ENCODE results near the gene NXN. TPM values are rescaled to one million over a fixed set of nuclear protein-coding genes. Genes with fewer than 3 reads are reported as not detected.
"Not testable (repeated sequence)": the region's sequence is repeated elsewhere in the genome, so short reads cannot be mapped to it uniquely, and the experiment has no call there.

NXN gene
- total RNA-seq, 1 donor from 2014 or later, result 67.8 TPM

DNA sequence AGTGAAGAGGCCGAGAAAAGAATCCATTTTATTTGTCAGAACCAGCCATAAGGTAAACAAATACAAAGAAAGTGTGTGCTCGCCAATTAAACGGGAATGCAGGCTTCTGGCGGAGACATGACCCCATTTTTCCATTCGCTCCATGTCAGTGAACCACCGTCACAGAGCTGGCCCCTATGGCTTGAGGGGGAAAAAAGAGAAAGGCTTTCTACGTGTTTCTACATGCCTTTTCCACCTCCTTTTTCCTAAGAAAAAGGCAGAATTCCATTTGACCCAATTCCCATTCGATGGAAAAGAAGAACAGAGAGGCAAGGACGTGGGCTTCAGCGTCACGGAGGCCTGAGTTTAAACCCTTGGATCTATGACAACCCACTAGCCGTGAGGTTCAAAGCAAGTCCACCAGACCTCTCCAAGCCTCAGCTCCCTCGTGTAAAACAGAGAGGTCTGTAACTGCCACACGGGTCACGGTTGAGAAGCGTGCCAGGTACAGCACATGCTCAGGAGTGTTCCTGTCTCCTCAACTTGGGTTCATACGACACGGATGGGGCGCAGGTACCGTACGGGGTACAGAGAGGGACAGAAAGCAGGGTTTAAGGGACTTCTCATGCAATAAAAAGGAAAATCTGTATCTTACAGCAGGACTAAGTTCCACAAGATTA, 91.9 kb downstream of the NXN start:
- peak; percentile 75 for DNase-seq

DNA sequence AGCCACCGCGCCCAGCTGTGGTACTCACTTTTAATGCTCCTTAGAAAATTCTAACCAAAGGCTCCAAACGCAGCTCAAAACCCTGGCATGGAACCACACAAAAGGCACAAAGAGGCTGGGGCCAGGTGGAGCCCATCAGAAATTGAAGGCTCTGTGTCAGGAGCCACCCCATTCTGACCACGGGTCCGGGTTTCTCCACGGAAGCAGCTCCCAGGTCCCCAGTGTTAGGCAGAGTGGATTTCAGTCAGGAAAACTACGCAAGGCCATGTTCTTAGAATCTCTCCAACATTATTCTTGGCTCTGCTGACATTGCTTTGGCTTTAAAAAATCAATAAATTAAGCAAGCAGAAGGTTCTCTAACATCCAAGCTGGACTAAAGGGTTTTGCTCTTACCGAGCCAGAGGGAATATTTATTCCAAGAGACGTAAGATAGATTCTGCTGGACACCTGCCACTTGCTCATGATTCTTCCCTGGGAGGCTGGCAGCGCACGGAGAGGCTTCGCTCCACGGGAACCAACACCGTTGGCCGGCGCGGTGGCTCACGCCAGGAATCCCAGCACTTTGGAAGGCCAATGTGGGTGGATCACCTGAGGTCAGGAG, 93.5 kb downstream of the NXN start:
- DNase-seq, result peak; percentile 76

DNA sequence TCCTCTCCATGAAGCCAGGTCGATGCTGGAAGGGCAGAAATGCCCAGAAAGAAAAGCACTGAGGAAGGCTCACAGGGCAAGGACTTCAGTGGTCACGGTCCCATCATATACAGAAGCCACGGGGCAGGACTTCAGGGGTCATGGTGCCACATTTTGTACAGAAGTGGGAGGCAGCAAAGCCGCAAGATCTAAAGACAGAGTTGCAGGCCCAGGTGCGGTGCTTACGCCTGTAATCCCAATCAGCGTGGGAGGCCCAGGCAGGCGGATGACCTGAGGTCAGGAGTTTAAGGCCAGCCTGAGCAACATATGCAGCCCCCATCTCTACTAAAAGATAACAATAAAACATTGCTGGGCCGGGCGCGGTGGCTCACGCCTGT, 96.0 kb downstream of the NXN start:
- no peak for DNase-seq

DNA sequence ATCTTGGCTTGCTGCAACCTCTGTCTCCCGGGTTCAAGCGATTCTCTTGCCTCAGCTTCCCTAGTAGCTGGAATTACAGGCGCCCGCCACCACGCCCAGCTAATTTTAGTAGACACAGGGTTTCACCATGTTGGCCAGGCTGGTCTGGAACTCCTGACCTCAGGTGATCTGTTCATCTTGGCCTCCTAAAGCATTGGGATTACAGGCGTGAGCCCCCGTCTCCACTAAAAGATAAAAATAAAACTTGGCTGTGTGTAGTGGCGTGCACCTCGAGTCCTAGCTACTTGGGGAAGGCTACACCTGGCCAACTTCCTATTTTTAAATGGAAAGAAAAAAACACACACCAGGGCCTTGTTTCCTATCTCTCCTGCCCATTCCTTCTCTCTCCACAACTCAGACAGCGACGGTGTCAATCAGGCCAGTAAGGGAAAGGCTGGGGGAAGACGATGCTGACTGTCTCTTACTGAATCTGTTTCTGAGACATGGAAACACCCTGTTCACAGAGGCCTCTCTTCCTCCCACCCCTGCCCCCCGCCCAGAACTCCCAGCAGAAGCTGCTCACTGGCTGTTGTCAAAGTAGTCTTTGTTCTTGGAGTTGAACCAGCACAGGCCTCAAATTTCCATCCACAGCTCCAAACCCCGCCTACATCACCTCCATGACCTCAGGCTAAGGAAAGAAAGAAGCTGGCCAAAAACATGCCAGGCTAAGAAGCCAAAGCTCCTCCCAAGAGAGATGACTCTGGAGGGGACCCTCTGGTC, 96.6 kb downstream of the NXN start:
- peak; percentile 80 for DNase-seq

DNA sequence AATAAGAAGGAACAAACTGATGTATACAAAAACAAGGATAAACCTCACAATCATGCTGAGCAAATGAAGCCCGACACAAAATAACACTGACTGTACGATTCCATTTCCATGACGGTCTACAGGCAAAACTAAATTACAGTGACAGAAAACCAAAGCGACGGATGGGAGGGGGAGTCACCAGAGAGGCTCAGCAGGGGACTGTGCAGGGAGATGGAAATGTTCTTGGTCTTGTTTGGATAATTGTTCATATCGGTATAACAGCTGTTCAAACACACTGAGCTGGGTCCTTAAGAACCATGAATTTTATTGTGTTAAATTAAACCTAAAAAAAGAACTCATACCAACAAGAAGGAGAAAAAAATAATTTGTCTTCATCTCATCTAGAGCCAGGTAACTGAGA, 97.8 kb downstream of the NXN start:
- no peak for DNase-seq

DNA sequence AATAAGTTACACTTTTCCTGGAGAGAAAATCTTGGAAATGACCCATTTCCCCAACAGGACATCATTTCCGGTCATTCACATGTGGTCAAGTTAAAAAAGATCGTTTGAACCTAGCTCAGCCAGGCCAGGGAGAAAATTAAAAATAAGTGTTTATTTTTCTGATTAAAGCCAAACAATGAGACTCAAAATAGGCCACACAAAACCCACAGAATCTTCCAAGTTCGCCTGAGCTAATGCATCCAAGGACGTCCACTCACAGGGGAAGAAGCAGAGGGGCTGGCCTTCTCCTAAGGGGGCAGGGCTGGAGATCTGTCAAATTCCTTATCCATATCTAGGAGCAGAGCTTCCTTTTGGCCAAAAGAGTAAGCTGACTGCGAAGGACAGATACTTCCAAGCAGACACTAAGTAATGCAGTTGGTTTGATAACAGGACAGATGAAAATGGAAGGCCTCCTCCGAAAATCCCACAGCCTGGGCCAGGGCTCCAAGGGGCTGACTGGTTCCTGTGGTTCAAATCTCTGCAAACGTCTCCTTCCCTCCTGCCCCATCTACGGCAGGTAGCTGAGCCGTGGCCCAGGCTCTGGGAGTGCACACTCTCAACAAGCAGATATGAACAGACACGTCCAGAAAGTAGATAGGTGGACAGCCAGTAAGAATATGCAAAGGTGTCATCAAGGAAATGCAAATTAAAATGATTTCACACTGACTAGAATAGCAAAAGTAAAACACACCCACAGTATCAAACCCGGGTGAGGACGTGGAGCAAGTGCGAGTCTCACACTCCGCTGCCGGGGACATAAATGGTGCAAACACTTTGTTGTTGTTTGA, 98.9 kb downstream of the NXN start:
- DNase-seq, result no peak

DNA sequence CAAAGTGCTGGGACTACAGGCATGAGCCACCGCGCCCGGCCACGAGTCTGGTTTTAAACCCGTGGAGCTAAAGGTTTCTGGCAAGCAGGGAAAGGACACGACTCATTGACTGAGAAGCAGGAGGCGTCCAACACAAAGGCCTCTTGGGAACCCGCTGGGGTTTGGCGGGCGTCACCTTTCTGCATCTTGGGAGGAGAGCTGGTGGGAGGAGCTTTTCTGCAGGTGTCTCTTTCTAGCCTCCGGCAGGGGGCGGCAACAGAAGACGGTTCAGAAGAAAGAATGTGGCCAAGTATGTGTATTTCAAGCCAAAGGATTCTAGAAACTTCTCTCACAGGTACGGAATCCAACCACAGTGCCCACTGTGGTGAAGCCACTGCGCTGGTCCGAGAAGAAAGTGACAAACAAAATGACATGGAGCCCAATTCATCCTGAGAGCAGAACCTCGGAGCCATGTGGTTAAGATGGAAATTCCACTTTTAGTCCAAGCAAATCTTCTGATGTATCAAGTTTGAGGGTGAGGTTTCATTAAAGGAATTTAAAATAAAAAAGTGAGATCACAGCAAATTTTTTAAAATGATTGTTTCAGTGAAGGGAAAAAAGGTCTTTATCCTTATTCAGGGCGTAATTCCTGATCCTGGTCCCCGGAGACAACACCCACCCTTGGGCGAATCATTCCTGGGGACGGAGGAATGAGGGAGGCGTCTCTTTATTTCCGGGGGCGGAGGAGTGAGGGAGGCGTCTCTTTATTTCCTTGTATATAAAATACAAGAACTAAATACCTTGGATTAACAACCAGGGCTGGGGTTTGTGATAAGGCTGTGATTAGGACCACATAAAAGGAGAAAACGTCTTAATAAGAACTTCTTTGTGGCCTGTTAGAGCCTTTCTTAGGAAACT, 99.8 kb downstream of the NXN start:
- peak; percentile 82 for DNase-seq

DNA sequence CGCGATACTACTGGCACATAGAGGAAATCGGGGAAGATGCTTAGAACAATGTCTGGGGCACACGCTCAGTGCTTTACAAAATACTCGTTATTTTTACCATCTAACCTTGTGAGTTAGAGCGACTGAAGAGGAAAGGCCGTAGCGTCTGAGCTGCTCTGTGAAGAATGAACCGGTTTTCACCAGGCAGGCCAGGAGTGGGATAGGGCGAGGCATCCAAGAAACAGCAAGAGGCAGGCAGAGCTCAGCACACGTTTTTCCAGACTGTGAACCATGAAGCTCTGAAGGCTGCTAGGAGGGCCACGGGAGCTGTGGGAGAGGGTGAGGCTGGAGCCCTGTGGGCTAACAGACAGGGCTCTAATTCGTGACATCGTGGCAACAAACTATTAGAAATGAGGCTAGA, 101.9 kb downstream of the NXN start:
- DNase-seq, result no peak

DNA sequence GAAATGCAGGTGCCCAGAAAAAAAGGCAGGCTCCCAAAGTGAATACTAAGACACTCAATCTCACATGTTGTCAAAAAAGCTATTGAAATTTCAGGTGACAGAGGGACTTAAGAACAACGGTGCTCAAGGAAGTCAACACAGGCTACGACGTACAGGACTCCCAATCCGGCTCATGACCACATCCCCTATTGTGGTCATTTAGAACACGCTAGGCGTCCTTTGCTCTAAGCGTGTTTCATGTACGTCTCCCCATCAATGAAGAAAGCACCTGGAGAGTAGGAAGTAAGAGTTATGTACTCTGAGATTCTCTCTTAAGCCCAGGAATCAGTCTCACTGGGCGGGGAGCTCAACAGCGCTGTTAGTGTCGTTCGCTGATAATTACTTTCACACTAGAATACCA, 103.3 kb downstream of the NXN start:
- no peak for DNase-seq

DNA sequence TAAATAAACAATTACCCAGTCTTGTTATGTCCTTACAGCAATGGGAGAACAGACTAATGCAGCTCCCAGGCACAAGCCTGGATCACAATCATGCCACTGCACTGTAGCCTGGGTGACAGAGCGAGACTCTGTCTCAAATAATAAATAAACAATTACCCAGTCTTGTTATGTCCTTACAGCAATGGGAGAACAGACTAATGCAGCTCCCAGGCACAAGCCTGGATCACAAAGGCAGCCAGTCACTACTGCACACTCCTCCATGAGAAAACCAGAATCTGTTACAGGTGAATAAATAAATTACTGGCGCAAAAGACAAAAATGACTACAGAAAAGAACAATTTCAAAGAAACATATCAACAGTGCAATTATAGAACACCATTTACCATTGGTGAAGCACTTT, 105.0 kb downstream of the NXN start:
- DNase-seq, result not testable (repeated sequence)

DNA sequence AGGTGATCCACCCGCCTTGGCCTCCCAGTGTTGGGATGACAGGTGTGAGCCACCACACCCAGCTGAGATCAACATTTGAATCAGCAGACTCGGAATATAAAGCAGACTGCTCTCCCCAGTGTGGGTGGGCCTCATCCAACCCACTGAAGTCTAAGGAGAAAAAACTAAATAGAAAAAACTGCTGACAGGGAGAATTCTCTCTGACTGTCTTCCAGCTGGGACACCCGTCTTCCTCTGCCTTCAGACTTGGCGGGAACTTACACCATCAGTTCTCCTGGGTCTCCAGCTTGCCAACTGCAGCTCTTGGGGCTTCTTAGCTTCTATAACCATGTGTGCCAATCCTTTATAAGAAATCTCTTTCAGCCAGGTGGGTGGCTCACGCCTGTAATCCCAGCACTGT, 106.7 kb downstream of the NXN start:
- DNase-seq, result peak; percentile 45

DNA sequence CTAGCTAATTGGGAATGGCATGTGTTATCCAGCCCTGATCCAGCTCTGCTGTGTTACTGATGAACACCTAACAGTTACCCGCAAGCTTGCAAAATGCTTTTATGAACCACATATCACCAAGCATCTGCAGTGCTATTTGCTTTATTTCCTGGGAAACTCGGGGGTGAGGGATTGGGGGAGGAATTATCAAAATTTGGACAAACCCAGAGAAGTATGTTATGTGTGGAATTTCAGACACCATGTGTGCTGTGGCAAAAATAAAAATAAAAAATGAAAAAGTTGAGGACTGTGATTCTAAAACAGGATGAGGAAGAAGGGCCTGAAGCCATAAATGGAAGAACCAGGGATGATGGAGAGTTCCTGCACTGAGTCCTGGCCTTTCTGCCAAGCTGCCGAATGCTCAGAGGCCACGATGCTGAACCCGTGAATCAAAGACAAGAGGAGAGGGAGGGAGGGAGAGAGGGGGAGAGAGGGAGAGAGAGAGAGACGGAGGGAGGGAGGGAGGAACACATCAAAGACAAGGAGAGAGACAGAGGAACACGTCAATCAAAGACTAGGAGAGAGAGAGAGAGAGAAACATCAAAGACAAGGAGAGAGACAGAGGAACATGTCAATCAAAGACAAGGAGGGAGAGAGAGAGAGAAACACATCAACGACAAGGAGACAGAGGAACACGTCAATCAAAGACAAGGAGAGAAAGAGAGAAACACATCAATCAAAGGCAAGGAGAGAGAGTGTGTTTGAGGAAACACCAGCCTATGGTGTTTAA, 107.6 kb downstream of the NXN start:
- no peak for DNase-seq

DNA sequence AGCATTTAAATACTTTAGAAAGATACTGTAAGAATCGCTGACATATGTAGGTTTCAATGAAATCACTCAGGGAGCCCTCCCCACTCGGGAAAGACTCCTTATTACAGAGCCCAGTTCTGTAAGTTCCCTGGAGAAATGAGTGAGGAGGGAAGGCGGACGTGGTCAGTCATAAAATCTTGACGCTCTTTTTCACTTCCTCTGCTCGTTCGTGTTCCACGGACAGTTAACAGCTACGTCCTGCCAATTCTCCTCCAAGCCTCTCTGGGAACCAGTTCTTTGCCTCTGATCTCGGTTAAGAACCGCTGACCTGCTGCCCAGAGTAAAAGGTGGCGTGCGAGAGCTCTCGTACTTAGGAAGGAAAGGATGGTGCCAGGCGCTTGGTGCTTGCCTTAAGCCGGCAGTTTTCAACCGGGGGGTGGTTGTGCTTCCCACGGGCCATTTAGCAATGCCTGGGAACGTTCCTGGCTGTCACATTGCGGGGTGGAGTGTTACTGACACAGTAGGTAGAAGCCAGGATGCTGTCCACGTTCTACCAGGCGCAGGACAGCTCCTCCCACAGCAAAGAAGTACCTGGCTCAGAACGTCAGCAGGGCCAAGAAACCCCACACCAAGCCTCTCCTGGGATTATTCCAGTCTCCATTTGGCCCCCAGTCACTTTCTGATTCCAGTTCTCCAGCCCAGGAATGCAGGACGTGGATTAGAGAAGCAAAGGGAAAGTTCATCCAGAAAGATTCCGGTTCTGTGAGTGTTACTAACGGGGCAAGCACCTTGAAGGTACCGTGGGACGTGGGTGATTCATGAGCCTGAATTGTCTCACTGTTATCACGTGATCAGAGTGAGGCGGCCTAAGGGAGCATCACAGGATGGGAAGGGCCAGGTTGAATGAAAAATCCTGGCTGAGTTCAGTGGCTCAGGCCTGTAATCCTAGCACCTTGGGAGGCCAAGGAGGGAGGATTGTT, 109.7 kb downstream of the NXN start:
- peak; percentile 52 for DNase-seq

DNA sequence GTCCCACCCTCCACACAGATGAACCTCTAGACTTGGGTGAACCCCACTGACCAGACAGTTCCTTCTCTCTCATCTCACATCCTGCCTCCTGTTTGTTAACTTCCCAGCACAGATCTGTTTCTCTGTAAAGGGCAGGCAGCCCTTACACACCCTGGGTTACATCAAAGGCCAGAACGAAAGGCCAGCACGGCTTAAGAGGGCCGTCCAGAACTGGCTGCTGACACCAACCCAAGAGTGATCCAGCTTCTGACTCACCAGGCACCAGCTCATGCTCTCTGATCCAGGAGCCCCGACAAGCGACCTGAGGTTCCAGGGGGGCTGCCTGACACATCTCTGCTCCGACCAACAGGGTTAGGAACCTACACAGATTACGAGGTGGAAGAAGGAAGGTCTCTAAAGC, 110.5 kb downstream of the NXN start:
- no peak for DNase-seq

DNA sequence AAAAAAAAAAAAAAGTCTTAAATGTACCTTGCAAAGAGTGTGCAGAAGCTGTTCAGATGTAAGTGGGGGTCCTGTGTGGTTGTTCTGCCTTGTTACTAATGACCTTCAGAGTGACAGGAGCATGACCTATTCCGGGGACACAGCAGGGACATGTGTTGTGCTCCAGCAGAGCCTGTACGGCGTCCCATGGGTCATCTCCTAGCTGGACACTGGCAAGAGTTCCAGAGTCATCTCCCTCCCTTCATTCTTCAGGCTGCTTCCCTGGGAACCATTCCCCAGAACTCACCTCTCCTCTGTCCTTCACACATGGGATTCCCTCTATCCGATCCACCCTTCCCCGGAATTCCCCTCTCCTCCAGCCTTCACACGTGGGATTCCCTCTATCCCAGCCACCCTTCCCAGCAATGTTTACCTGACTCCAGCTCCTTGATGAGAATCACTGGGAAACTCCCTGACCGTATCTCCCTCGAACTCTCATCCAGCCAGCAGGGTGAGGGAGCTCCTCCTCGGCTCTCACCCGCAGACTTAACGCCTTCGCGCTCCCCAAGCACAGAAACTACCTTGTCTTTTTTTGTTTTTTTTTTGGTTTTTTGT, 111.6 kb downstream of the NXN start:
- no peak for DNase-seq

DNA sequence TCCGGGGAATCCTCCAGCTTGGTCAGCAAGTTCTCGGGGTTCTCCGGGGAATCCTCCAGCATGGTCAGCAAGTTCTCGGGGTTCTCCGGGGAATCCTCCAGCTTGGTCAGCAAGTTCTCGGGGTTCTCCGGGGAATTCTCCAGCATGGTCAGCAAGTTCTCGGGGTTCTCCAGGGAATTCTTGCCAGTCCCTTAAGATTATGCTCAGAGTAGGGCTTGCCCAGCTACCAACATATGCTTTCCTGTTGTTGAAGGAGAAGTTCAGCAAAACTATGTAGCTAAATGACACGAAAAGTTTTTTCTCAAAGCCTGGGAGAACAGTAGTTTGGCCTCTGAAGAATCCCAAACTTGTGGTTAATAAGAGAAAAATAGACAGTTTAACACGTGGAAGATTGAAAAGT, 112.3 kb downstream of the NXN start:
- DNase-seq, result not testable (repeated sequence)

DNA sequence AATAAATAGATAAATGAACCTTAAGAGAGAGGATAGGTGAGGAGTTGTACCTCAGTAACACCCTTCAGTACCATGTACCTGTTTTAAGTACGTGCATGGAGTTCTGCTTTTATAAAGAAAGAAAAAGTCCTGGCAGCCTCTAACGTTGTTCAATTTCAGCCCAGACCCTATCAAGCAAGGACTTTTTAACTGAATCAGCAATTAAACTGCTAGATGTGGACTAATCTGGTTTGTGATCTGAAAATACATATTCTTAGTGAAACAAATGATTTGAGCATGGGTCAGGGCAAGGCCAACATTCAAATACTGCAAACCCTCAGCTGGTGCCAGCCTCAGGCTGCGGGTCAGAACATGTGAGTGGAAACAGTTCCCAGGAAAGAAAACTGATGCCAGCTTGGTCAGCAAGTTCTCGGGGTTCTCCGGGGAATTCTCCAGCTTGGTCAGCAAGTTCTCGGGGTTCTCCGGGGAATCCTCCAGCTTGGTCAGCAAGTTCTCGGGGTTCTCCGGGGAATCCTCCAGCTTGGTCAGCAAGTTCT, 112.9 kb downstream of the NXN start:
- DNase-seq, result no peak

DNA sequence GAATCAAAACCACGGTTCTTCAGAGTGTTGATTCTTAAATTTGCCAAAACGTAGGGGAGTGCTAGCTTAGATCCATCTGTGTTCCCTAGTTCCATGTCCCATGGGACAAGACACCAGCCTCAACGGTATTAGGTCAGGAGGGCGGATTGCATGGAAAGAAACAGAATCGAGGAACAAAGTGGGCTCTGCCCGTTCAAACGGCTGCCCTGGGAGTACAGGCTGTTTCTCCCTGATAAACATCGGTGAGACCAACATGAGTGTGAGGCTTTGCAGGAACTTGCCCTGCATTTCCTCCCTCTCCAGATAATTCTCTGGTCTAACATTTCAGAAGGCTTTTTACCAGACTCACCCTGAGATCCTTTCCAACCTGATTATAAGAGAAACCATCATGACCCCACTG, 115.3 kb downstream of the NXN start:
- DNase-seq, result no peak

DNA sequence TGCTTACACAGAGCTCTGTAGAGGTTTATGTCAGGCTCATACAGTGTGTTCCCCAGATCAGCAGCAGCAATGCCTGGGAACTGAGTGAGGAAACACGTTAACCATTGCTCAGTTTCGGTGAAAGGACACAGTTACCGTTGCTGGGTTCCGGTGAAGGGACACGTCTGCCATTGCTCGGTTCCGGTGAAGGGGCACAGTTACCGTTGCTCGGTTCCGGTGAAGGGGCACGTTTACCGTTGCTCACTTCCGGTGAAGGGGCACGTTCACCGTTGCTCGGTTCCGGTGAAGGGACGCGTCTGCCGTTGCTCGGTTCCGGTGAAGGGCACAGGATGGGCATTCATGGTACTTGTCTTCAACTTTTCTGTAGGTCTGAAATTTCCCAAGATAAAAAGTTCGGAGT, 115.7 kb downstream of the NXN start:
- DNase-seq, result no peak
